NCI-H2171 (cell line): ENCODE results near the gene DNAJC21.
A peak's percentile ranks its signal among the peaks of the same experiment; 100 is the strongest.

Experiments used
- DNase-seq: peaks from one replicate; lab custom pipeline; 2025; lab: John Stamatoyannopoulos, UW

Gene DNAJC21

DNA sequence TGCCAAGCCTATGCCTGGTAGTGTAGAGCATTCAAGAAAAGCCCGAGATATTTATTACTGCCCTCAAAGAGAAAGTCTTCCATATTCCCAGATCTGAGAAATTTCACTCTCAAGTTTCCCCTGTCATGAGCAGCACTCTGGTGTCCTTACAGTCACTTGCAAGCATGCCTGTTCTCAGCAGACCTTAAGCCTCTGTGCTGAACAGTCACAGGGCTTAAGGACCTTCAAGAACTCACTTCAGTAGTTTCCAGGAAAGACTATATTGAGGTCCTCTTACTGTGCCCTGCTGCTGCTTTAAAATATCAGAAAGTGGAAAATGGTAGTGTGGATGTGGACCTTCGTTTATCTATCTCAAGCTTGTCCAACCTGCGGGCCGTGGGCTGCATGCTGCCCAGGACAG lies 53.5 kb downstream of the DNAJC21 start:
- DNase-seq, result no peak

DNA sequence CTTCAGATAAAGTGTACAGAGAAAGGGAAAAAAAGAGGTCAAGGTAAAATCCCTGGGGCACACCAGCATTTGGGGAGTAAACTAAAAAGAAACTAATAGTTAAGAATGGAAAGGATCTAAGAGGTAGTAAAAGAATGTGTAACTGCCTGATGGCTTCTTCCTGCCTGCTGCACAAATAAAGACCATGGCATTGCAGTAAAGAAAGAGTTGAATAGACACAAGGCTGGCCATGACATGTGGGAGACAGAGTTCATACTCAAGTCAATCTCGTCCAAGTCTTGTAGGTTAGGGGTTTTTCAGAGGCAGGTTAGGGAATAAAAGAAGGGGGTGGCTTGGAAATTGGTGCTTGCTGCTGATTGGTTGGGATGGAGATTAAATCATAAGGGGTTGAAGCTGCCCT lies 57.6 kb downstream of the DNAJC21 start:
- no peak for DNase-seq

DNA sequence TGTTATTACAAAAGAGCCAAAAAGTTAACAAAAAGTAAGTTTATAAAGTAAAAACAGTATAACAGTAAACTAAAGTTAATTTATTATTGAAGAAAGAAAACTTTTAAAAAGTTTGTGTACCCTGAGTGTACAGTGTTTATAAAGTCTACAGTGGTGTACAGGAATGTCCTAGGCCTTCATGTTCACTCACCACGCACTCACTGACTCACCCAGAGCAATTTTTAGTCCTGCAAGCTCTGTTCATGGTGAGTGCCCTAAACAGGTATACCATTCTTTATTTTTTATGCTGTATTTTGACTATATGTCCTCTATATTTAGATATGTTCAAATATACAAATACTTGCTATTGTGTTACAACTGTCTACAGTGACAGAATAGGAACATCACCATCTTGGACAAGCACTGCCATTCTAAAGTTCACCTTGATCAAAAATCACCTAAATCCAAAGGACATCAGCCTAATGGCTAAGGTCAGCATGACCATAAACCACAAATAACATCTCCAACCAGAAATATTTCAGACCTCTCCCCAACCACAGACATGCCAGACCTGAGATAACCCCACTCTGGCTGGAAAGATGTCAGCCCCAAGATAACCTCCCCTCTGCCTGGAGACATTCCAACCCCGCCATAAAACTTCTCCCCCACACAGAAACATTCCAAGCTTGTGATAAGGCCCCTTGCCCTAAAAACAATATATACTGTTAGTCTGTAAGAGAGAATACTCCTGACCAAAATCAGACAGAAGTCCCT lies 62.3 kb downstream of the DNAJC21 start:
- no peak for DNase-seq

DNA sequence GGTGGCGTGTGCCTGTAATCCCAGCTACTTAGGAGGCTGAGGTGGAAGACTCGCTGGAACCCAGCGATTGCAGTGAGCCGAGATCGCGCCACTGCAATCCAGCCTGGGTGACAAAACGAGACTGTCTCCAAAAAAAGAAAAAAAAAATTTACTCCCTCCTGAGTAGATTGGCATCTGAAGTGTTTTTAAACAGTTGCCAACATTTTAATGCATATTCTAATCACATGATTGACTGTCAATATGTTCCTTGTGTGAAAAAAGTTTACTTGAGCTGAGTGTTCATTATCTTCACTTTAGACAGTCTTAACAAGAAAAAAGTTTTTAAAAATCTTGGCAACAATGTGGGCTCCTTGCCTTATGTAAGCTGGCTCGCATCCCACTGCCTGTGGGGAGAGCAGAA lies 64.6 kb downstream of the DNAJC21 start:
- DNase-seq, result no peak

DNA sequence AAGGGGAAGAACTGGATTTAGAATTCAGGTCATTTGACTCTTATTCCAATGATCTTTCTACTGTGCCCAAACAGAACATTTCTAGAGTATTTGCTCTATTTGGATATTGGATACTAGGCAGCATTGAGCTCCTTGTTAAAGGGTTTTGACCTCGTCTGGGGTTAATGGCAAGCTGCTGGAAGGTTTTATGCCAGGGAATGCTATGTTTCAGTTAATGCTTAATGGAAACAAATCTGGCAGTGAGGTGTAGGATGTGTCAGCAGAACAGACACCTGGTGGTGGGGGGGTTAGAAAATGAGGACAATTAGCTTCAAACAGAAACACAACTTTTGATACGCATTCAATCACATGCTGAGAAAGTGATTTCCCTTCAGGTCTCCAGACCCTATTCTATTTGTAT lies 66.9 kb downstream of the DNAJC21 start:
- DNase-seq, result no peak

DNA sequence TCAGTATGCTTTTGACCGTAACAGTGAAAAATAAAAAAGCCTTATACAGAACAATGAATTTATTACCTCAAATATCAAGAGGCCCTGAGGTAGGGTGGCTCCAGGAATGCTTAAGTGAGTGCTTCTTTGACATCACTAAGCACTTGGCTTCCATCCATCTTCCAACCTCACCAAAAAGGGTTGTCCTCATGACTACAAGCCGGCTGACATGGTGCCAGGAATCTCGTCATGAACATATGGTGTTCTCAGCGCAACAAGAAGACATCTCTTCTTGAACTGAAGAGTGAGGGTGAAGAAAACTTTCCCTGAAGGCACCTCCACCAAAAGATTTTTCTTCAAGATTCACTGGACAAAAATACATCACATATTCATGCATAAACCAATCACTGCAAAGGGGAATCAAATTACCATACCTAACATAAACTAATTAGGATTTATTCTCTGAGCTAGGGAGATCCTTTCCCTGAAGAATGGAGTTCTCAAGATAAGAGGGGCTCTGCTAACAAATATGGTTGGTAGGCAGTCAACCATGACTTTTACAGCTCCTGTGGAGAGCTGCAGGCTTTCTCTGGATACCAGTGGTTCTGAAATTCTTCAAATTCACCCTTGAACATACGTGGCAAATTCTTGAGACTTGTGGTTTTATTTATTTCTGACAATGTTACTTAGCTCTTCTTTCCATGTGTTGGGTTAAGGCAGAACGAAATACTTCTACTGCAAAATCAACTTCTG lies 68.9 kb downstream of the DNAJC21 start:
- peak; percentile 26 for DNase-seq

DNA sequence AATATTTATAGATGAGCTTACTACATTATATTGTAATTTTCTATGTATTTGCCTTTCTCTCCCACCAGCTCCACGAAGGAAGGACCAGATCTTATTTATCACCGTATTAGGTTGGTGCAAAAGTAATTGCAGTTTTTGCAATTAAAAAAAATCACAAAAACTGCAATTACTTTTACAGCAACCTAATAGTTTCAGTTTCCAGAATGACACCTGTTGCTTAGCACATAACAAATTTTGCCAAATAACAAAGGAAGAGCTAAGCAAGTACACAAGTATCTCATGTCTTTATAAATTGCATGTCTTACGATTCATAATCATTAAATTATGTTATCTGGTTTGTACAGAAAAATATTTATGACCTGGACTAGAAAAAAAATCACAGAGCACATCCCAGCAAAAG lies 72.5 kb downstream of the DNAJC21 start:
- no peak for DNase-seq

DNA sequence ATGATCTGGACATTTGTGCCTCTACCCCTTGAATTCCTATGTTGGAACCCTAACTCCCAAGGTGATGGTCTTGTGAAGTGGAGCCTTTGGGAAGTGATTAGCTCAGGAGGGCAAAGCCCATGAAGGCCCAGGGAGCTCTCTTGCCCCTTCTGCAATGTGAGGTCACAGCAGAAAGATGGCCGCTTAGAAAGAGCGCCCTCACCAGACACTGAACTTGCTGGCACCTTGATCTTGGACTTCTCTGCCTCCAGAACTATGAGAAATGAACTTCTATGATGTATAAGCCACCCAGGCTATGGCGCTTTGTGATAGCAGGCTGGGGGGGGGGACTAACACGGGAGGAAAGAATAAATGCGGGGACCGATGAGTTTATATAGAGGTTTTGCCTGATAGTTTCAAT lies 73.1 kb downstream of the DNAJC21 start:
- no peak for DNase-seq

DNA sequence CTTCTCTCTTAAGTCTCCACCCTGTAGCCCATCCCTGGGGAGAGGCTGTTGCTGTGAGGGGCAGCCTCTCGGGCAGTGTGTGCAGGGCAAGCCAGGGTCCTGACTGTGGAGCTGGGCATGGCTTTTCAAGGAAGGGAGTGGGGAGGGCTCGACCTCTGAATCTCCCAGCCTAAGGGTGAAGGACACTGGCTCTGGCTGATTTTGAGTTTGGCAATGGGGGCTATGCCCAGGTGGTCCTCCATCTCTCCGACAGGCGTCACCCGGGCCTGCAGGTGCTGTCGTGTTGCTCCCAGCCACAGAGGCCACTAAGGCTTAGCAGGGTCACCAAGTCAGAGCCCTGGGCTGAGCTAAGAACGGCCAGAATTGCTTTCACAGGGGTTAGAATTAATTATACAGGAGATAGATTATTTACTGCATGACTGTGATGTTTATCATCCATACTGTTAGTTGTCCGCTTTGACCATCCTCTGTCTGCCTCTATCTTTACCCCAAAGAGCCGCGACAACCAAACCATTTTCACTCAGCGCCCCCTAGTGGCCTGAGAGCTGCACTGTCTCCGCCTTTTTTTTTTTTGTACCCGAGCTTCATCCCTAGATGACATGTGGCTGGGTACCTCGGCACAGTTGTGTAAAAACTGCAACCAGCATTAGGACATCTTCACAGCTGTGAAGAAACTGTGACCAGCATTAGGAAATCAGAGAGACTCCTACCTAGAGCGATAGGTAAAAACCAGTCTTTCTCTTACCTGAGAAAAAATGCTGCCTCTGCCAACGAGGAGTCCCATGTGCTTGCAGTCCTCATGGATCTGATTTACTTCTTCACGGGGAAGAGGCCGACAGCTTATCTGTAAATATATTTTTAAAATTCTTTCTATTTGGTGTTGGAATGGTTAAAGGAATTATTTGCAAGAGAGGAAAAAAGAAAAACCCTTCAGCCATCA lies 73.9 kb downstream of the DNAJC21 start:
- DNase-seq, result peak; percentile 55

DNA sequence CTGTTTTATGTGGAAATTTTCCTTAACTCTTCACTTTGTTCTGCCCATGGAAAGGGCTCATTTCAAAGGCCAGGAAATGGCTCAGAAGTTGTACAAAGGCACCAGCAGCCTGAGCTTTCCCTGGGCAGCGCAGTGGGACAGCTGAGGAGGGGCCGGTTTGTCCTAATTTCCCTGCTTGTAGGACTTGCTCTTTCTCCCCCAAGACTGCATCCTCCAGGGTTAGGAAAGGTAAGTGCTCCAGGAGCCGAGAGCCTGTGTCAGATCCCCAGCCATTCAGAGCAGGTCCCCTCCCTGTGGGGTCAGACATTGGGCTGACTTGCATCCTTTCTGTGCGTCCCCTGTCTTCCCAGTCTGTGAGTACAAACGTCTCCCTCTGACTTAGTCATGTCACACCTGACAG lies 74.8 kb downstream of the DNAJC21 start:
- no peak for DNase-seq

DNA sequence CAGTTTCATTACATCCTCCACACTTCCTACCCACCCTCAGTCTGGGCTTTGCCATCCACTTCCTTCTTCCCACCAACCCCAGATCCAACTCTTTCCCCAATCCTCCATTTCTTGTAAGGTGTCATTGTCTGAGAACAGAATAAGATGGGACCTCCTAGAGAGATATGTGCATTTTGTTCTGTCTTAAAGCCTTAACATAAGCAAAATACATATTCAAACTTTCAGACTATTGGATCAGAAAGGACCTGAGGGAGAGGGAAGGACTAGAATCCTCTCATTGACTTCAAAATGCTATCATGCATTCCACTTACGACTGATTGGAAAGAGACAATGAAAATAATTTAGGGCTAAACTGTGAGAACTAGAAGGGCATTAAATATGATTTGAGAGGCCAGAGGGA lies 75.4 kb downstream of the DNAJC21 start:
- no peak for DNase-seq
